Liver (tissue), 3 donors: ENCODE data around the gene APP.

Source experiments
- CTCF ChIP-seq: fragments of 150-350 bp; IDR thresholded peaks from 2 replicates; pipeline ENCODE4 v1.5.1; 2017; ENCODE audit warnings: improper control_type of control experiment, low read depth, low read length; ENCODE audit not compliant: missing input control
- HNF4A ChIP-seq, 2 donors: conservative IDR thresholded peaks; 2 replicates each; pipeline ENCODE4 v1.6.1; 2016; ENCODE audit warnings: antibody characterized with exemption in 2 of 2, mild to moderate bottlenecking in 2 of 2
- HNF4G ChIP-seq: IDR thresholded peaks from 2 replicates; pipeline ENCODE4 v1.6.1; 2016; ENCODE audit warnings: antibody characterized with exemption
- JUND ChIP-seq, 2 donors: IDR thresholded peaks; 2 replicates each; pipeline ENCODE4 v1.6.1; 2016; ENCODE audit warnings: antibody characterized with exemption in 2 of 2
- MAX ChIP-seq: IDR thresholded peaks from 2 replicates; pipeline ENCODE4 v1.6.1; 2016; ENCODE audit warnings: antibody characterized with exemption
- RAD21 ChIP-seq, 2 donors: IDR thresholded peaks; 2 replicates each; pipeline ENCODE4 v1.6.1; 2016; ENCODE audit warnings: antibody characterized with exemption in 2 of 2, mild to moderate bottlenecking in 2 of 2
- RXRA ChIP-seq, 2 donors: IDR thresholded peaks; 2 replicates each; pipeline ENCODE4 v1.6.1; 2017 to 2018; ENCODE audit warnings: antibody characterized with exemption in 2 of 2, mild to moderate bottlenecking in 1 of 2
- SP1 ChIP-seq: IDR thresholded peaks from 2 replicates; pipeline ENCODE4 v1.6.1; 2018; ENCODE audit warnings: antibody characterized with exemption, mild to moderate bottlenecking
- TAF1 ChIP-seq: conservative IDR thresholded peaks from 2 replicates; pipeline ENCODE4 v1.6.1; 2016; ENCODE audit warnings: antibody characterized with exemption, mild to moderate bottlenecking
- TF ChIP-seq, protein P1 (sequence below): IDR thresholded peaks from 2 replicates; pipeline ENCODE4 v1.6.1; 2016; ENCODE audit warnings: antibody characterized with exemption, mild to moderate bottlenecking
- TF ChIP-seq, protein P2 (sequence below): IDR thresholded peaks from 2 replicates; pipeline ENCODE4 v1.6.1; 2016; ENCODE audit warnings: antibody characterized with exemption
- donor health status: healthy.
- donor health status: healthy.

DNA sequence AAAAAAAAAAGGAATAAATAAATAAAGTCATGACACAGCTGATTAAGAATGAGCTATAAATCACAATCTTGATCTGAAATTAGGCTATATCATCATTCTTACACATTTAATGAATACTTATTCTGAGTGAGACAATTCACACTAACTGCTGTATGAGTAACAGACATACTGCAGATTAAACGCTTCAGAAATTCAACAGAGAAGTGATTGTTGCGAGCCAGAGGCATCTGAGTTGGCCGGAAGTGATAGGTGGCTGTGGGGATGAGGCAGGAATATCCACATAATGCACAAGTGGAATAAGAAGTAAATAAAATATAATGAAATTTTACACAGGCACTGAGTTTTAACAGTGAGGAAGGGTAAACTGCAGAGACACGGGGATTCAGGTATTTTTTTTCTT, 142.4 kb downstream of the APP start:
- TF ChIP-seq CTCF: no peak
- no peak for TF ChIP-seq SP1
- TF ChIP-seq RAD21 (IDR thresholded peaks at IDR 0.05): no peak
- TF ChIP-seq, protein P1, sequence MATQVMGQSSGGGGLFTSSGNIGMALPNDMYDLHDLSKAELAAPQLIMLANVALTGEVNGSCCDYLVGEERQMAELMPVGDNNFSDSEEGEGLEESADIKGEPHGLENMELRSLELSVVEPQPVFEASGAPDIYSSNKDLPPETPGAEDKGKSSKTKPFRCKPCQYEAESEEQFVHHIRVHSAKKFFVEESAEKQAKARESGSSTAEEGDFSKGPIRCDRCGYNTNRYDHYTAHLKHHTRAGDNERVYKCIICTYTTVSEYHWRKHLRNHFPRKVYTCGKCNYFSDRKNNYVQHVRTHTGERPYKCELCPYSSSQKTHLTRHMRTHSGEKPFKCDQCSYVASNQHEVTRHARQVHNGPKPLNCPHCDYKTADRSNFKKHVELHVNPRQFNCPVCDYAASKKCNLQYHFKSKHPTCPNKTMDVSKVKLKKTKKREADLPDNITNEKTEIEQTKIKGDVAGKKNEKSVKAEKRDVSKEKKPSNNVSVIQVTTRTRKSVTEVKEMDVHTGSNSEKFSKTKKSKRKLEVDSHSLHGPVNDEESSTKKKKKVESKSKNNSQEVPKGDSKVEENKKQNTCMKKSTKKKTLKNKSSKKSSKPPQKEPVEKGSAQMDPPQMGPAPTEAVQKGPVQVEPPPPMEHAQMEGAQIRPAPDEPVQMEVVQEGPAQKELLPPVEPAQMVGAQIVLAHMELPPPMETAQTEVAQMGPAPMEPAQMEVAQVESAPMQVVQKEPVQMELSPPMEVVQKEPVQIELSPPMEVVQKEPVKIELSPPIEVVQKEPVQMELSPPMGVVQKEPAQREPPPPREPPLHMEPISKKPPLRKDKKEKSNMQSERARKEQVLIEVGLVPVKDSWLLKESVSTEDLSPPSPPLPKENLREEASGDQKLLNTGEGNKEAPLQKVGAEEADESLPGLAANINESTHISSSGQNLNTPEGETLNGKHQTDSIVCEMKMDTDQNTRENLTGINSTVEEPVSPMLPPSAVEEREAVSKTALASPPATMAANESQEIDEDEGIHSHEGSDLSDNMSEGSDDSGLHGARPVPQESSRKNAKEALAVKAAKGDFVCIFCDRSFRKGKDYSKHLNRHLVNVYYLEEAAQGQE: no peak
- no peak for TF ChIP-seq JUND (IDR thresholded peaks at IDR 0.05)
- no peak for TF ChIP-seq MAX
- TF ChIP-seq, protein P2, sequence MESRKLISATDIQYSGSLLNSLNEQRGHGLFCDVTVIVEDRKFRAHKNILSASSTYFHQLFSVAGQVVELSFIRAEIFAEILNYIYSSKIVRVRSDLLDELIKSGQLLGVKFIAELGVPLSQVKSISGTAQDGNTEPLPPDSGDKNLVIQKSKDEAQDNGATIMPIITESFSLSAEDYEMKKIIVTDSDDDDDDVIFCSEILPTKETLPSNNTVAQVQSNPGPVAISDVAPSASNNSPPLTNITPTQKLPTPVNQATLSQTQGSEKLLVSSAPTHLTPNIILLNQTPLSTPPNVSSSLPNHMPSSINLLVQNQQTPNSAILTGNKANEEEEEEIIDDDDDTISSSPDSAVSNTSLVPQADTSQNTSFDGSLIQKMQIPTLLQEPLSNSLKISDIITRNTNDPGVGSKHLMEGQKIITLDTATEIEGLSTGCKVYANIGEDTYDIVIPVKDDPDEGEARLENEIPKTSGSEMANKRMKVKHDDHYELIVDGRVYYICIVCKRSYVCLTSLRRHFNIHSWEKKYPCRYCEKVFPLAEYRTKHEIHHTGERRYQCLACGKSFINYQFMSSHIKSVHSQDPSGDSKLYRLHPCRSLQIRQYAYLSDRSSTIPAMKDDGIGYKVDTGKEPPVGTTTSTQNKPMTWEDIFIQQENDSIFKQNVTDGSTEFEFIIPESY: no peak
- TF ChIP-seq RXRA (IDR thresholded peaks at IDR 0.05): no peak
- no peak for TF ChIP-seq HNF4G
- no peak for TF ChIP-seq TAF1
- TF ChIP-seq HNF4A (conservative IDR thresholded peaks at IDR 0.05): no peak
